ENCODE measurements around the gene SARDH.
A peak's percentile ranks its signal among the peaks of the same experiment; 100 is the strongest.

SARDH gene

GRCh38 chr9:133708246-133709014 lies 29.7 kb downstream of the SARDH start:
- no peaks in the 10 kb centered on the region for H3K27me3 ChIP-seq (ENCODE audit: insufficient read depth, low read length)
- peaks cover 8% of the 10 kb centered on the region for H3K79me1 ChIP-seq (ENCODE audit: low read length)
- H2BK120ac ChIP-seq (ENCODE audit: insufficient read depth, low read length, poor library complexity): no peak overlapping the region
- H3K9me3 ChIP-seq (ENCODE audit: insufficient read depth, low read depth, low read length): no peaks in the 10 kb centered on the region
- no peak overlapping the region for H4K8ac ChIP-seq (ENCODE audit: low read depth, low read length)
- no peak overlapping the region for H2BK5ac ChIP-seq (ENCODE audit: low read depth, low read length, poor library complexity)
- no peak for DNase-seq
- no peaks in the 10 kb centered on the region for H3K36me3 ChIP-seq (ENCODE audit: control insufficient read depth in 1 of 2, insufficient read depth in 2 of 2, low read length in 2 of 2)
- H2AK5ac ChIP-seq (ENCODE audit: low read length): no peak overlapping the region
- no peaks in the 10 kb centered on the region for H3K79me2 ChIP-seq (ENCODE audit: control insufficient read depth, insufficient read depth, low read length, poor library complexity)
- H3K4ac ChIP-seq (ENCODE audit: low read depth, low read length): no peak overlapping the region
- no peak overlapping the region for H4K91ac ChIP-seq (ENCODE audit: low read depth, low read length)
- H3K4me2 ChIP-seq (ENCODE audit: low read length): no peak overlapping the region
- H3K23ac ChIP-seq (ENCODE audit: low read length): no peak overlapping the region
- no peak overlapping the region for H4K12ac ChIP-seq (ENCODE audit: low read depth, low read length)
- H3K18ac ChIP-seq (ENCODE audit: low read length): no peak overlapping the region
- no peak overlapping the region for H3K27ac ChIP-seq (ENCODE audit: low read depth, low read length)
- H3K14ac ChIP-seq (ENCODE audit: low read length): no peak overlapping the region
- H3K4me3 ChIP-seq (ENCODE audit: low read depth, low read length): peak overlapping the region; percentile 21
- no peak overlapping the region for H2AFZ ChIP-seq (ENCODE audit: insufficient read depth, low read length, poor library complexity)
- WGBS (ENCODE audit: extremely low coverage, insufficient coverage, insufficient read length): no CpG with 5 or more reads among the region's 30 CpGs
- peak overlapping the region; percentile 35 for H2BK12ac ChIP-seq (ENCODE audit: low read length)
- H3K9ac ChIP-seq (ENCODE audit: low read length): no peak overlapping the region
- H3K4me1 ChIP-seq (ENCODE audit: control insufficient read depth in 1 of 2, insufficient read depth in 2 of 2, low read length in 2 of 2): peaks cover 0 to 6% of the 10 kb centered on the region in 2 experiments

GRCh38 chr9:133707763-133708245 lies 30.3 kb downstream of the SARDH start:
- no peak overlapping the region for H3K4me3 ChIP-seq (ENCODE audit: low read depth, low read length)
- H3K36me3 ChIP-seq (ENCODE audit: control insufficient read depth in 1 of 2, insufficient read depth in 2 of 2, low read length in 2 of 2): no peaks in the 10 kb centered on the region
- no peak overlapping the region for H3K23ac ChIP-seq (ENCODE audit: low read length)
- WGBS (ENCODE audit: extremely low coverage, insufficient coverage, insufficient read length): no CpG with 5 or more reads among the region's 15 CpGs
- H3K79me2 ChIP-seq (ENCODE audit: control insufficient read depth, insufficient read depth, low read length, poor library complexity): no peaks in the 10 kb centered on the region
- H2AFZ ChIP-seq (ENCODE audit: insufficient read depth, low read length, poor library complexity): no peak overlapping the region
- H2BK12ac ChIP-seq (ENCODE audit: low read length): no peak overlapping the region
- H3K14ac ChIP-seq (ENCODE audit: low read length): no peak overlapping the region
- no peak overlapping the region for H4K91ac ChIP-seq (ENCODE audit: low read depth, low read length)
- no peak overlapping the region for H3K4me2 ChIP-seq (ENCODE audit: low read length)
- no peak overlapping the region for H3K4ac ChIP-seq (ENCODE audit: low read depth, low read length)
- no peak overlapping the region for H3K27ac ChIP-seq (ENCODE audit: low read depth, low read length)
- no peak overlapping the region for H4K12ac ChIP-seq (ENCODE audit: low read depth, low read length)
- H2BK120ac ChIP-seq (ENCODE audit: insufficient read depth, low read length, poor library complexity): no peak overlapping the region
- H4K8ac ChIP-seq (ENCODE audit: low read depth, low read length): no peak overlapping the region
- H3K9me3 ChIP-seq (ENCODE audit: insufficient read depth, low read depth, low read length): no peaks in the 10 kb centered on the region
- no peak overlapping the region for H3K9ac ChIP-seq (ENCODE audit: low read length)
- H2AK5ac ChIP-seq (ENCODE audit: low read length): no peak overlapping the region
- H3K18ac ChIP-seq (ENCODE audit: low read length): no peak overlapping the region
- H3K79me1 ChIP-seq (ENCODE audit: low read length): peaks cover 5% of the 10 kb centered on the region
- H3K27me3 ChIP-seq (ENCODE audit: insufficient read depth, low read length): no peaks in the 10 kb centered on the region
- H2BK5ac ChIP-seq (ENCODE audit: low read depth, low read length, poor library complexity): no peak overlapping the region
- no peak for DNase-seq
- H3K4me1 ChIP-seq (ENCODE audit: control insufficient read depth in 1 of 2, insufficient read depth in 2 of 2, low read length in 2 of 2): peaks cover 0 to 6% of the 10 kb centered on the region in 2 experiments

GRCh38 chr9:133707065-133707762 lies 30.9 kb downstream of the SARDH start:
- H2BK12ac ChIP-seq (ENCODE audit: low read length): no peak overlapping the region
- no peak overlapping the region for H2BK5ac ChIP-seq (ENCODE audit: low read depth, low read length, poor library complexity)
- H4K12ac ChIP-seq (ENCODE audit: low read depth, low read length): no peak overlapping the region
- no peak overlapping the region for H3K4me2 ChIP-seq (ENCODE audit: low read length)
- no peak overlapping the region for H3K9ac ChIP-seq (ENCODE audit: low read length)
- H3K9me3 ChIP-seq (ENCODE audit: insufficient read depth, low read depth, low read length): no peaks in the 10 kb centered on the region
- peaks cover 0 to 6% of the 10 kb centered on the region in 2 experiments for H3K4me1 ChIP-seq (ENCODE audit: control insufficient read depth in 1 of 2, insufficient read depth in 2 of 2, low read length in 2 of 2)
- H3K14ac ChIP-seq (ENCODE audit: low read length): no peak overlapping the region
- no peak overlapping the region for H4K91ac ChIP-seq (ENCODE audit: low read depth, low read length)
- H3K18ac ChIP-seq (ENCODE audit: low read length): no peak overlapping the region
- no peak for DNase-seq
- no peak overlapping the region for H2AK5ac ChIP-seq (ENCODE audit: low read length)
- H3K4ac ChIP-seq (ENCODE audit: low read depth, low read length): no peak overlapping the region
- peaks cover 2% of the 10 kb centered on the region for H3K79me1 ChIP-seq (ENCODE audit: low read length)
- H3K23ac ChIP-seq (ENCODE audit: low read length): no peak overlapping the region
- H3K36me3 ChIP-seq (ENCODE audit: control insufficient read depth in 1 of 2, insufficient read depth in 2 of 2, low read length in 2 of 2): no peaks in the 10 kb centered on the region
- no peaks in the 10 kb centered on the region for H3K79me2 ChIP-seq (ENCODE audit: control insufficient read depth, insufficient read depth, low read length, poor library complexity)
- H3K27ac ChIP-seq (ENCODE audit: low read depth, low read length): no peak overlapping the region
- no peaks in the 10 kb centered on the region for H3K27me3 ChIP-seq (ENCODE audit: insufficient read depth, low read length)
- H3K4me3 ChIP-seq (ENCODE audit: low read depth, low read length): no peak overlapping the region
- no CpG with 5 or more reads among the region's 17 CpGs for WGBS (ENCODE audit: extremely low coverage, insufficient coverage, insufficient read length)
- H2AFZ ChIP-seq (ENCODE audit: insufficient read depth, low read length, poor library complexity): no peak overlapping the region
- H2BK120ac ChIP-seq (ENCODE audit: insufficient read depth, low read length, poor library complexity): no peak overlapping the region
- no peak overlapping the region for H4K8ac ChIP-seq (ENCODE audit: low read depth, low read length)

GRCh38 chr9:133706307-133707050 lies 31.7 kb downstream of the SARDH start:
- peaks cover 0 to 1% of the 10 kb centered on the region in 2 experiments for H3K4me1 ChIP-seq (ENCODE audit: control insufficient read depth in 1 of 2, insufficient read depth in 2 of 2, low read length in 2 of 2)

More at GRCh38 chr9:133706307-133707050, 31.7 kb downstream of the SARDH start:
- Histone ChIP-seq H3K4me2 (ENCODE audit: low read length) (no peak overlapping the region), H3K27ac (ENCODE audit: low read depth, low read length) (no peak overlapping the region), H3K27me3 (ENCODE audit: insufficient read depth, low read length) (no peaks in the 10 kb centered on the region), H3K23ac (ENCODE audit: low read length) (no peak overlapping the region), H2BK12ac (ENCODE audit: low read length) (no peak overlapping the region), H4K8ac (ENCODE audit: low read depth, low read length) (no peak overlapping the region), H3K9me3 (ENCODE audit: insufficient read depth, low read depth, low read length) (no peaks in the 10 kb centered on the region), H3K79me2 (ENCODE audit: control insufficient read depth, insufficient read depth, low read length, poor library complexity) (no peaks in the 10 kb centered on the region), H2BK5ac (ENCODE audit: low read depth, low read length, poor library complexity) (no peak overlapping the region), H3K36me3 (ENCODE audit: control insufficient read depth in 1 of 2, insufficient read depth in 2 of 2, low read length in 2 of 2) (no peaks in the 10 kb centered on the region), H3K4me3 (ENCODE audit: low read depth, low read length) (no peak overlapping the region), H3K4ac (ENCODE audit: low read depth, low read length) (no peak overlapping the region), H2AK5ac (ENCODE audit: low read length) (no peak overlapping the region), H2AFZ (ENCODE audit: insufficient read depth, low read length, poor library complexity) (no peak overlapping the region), H4K12ac (ENCODE audit: low read depth, low read length) (no peak overlapping the region), H3K14ac (ENCODE audit: low read length) (no peak overlapping the region), H4K91ac (ENCODE audit: low read depth, low read length) (no peak overlapping the region), H3K18ac (ENCODE audit: low read length) (no peak overlapping the region), H3K9ac (ENCODE audit: low read length) (no peak overlapping the region), H3K79me1 (ENCODE audit: low read length) (no peaks in the 10 kb centered on the region), H2BK120ac (ENCODE audit: insufficient read depth, low read length, poor library complexity) (no peak overlapping the region)
- no CpG with 5 or more reads among the region's 12 CpGs for WGBS (ENCODE audit: extremely low coverage, insufficient coverage, insufficient read length)
- no peak for DNase-seq
